NCI-H446 (cell line): ENCODE measurements around the gene ZNF808.
"Not testable (repeated sequence)": the region's sequence is repeated elsewhere in the genome, so short reads cannot be mapped to it uniquely, and the experiment has no call there.

ENCODE experiments used
- DNase-seq, 2 experiments: peaks; one replicate each; lab custom pipeline; 2025; lab: John Stamatoyannopoulos, UW

Gene ZNF808

GRCh38 chr19:52527134-52527955 lies at the start of gene ZNF808:
Gene ZNF808 (plus strand): TSS chr19:52527668. CDS start chr19:52543285, 15,617 bp downstream.
- DNase-seq: no peak

- DNase-seq: not testable (repeated sequence)
Observed at GRCh38 chr19:52484111-52484743, 43.2 kb upstream of the ZNF808 start.

- not testable (repeated sequence) for DNase-seq
Observed at GRCh38 chr19:52485064-52485463, 42.4 kb upstream of the ZNF808 start.

- not testable (repeated sequence) for DNase-seq
Observed at GRCh38 chr19:52485561-52486240, 41.8 kb upstream of the ZNF808 start.

GRCh38 chr19:52492201-52492993 lies 35.1 kb upstream of the ZNF808 start:
- DNase-seq: no peak

GRCh38 chr19:52492994-52493470 lies 34.4 kb upstream of the ZNF808 start:
- DNase-seq: no peak

- no peak for DNase-seq
Observed at GRCh38 chr19:52494518-52494917, 33.0 kb upstream of the ZNF808 start.

- DNase-seq: no peak
Observed at GRCh38 chr19:52498571-52498970, 28.9 kb upstream of the ZNF808 start.

- not testable (repeated sequence) for DNase-seq
Observed at GRCh38 chr19:52500474-52500873, 27.0 kb upstream of the ZNF808 start.

GRCh38 chr19:52500991-52501390 lies 26.5 kb upstream of the ZNF808 start:
- not testable (repeated sequence) for DNase-seq

- DNase-seq: no peak
Observed at GRCh38 chr19:52507266-52507665, 20.2 kb upstream of the ZNF808 start.

- no peak for DNase-seq
Observed at GRCh38 chr19:52516191-52516590, 11.3 kb upstream of the ZNF808 start.

GRCh38 chr19:52518646-52519045 lies 8.8 kb upstream of the ZNF808 start:
- DNase-seq: no peak

GRCh38 chr19:52519175-52519574 lies 8.3 kb upstream of the ZNF808 start:
- DNase-seq: not testable (repeated sequence)

- DNase-seq: no peak
Observed at GRCh38 chr19:52520013-52520412, 7.5 kb upstream of the ZNF808 start.

- no peak for DNase-seq
Observed at GRCh38 chr19:52522551-52522950, 4.9 kb upstream of the ZNF808 start.

GRCh38 chr19:52524086-52524485 lies 3.4 kb upstream of the ZNF808 start:
- no peak for DNase-seq

- DNase-seq: no peak
Observed at GRCh38 chr19:52527956-52528351, 486 bp downstream of the ZNF808 start.

GRCh38 chr19:52532480-52532879 lies 5.0 kb downstream of the ZNF808 start:
- DNase-seq: no peak

- DNase-seq: no peak
Observed at GRCh38 chr19:52533901-52534300, 6.4 kb downstream of the ZNF808 start.

GRCh38 chr19:52535385-52535770 lies 7.9 kb downstream of the ZNF808 start:
- DNase-seq: not testable (repeated sequence)
